ENCODE measurements around the gene ZDHHC19.

DNA sequence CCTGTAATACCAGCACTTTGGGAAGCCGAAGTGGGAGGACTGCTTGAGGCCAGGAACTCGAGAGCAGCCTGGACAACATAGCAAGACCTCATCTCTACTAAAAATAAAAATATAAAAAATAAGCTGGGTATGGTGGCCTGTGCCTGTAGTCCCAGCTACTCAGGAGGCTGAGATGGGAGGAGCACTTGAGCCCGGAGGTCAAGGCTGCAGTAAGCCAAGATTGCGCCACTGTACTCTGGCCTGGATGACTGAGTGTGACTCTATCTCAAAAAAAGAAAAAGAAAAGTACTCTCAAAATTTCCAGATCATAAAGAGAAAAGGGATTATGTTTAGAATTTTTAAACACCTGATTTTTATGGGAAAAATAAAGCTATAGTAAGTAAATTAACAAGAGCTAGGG is 29.2 kb upstream of the ZDHHC19 start:
- TF ChIP-seq, protein P1, sequence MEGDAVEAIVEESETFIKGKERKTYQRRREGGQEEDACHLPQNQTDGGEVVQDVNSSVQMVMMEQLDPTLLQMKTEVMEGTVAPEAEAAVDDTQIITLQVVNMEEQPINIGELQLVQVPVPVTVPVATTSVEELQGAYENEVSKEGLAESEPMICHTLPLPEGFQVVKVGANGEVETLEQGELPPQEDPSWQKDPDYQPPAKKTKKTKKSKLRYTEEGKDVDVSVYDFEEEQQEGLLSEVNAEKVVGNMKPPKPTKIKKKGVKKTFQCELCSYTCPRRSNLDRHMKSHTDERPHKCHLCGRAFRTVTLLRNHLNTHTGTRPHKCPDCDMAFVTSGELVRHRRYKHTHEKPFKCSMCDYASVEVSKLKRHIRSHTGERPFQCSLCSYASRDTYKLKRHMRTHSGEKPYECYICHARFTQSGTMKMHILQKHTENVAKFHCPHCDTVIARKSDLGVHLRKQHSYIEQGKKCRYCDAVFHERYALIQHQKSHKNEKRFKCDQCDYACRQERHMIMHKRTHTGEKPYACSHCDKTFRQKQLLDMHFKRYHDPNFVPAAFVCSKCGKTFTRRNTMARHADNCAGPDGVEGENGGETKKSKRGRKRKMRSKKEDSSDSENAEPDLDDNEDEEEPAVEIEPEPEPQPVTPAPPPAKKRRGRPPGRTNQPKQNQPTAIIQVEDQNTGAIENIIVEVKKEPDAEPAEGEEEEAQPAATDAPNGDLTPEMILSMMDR (IDR thresholded peaks at IDR 0.05), result no peak
- TF ChIP-seq POLR2AphosphoS5 (IDR thresholded peaks at IDR 0.05), result no peak
